ENCODE data around the gene LRRC74B. TPM values are rescaled to one million over a fixed set of nuclear protein-coding genes. Genes with fewer than 3 reads are reported as not detected.

The LRRC74B gene
- total and polyA plus RNA-seq, 2 of the 4 experiments (the other 2 are of a cell fraction): not detected

- H3K27ac ChIP-seq (ENCODE audit: insufficient read depth, low read length): no peak overlapping the region
- DNase-seq (no peak), ATAC-seq (ENCODE audit: low read depth) (no peak)
- no peak overlapping the region for H3K4me2 ChIP-seq (ENCODE audit: low read depth, low read length)
- H3K27me3 ChIP-seq (ENCODE audit: control insufficient read depth, insufficient read depth, low read length): no peaks in the 10 kb centered on the region
- no peak overlapping the region for H2AFZ ChIP-seq (replicated peaks; ENCODE audit: low read length, poor library complexity)
- POLR2A ChIA-PET (ENCODE audit: unreplicated experiment): no interaction called here
- H2BK5ac ChIP-seq (ENCODE audit: low read depth, low read length, poor library complexity, severe bottlenecking): no peak overlapping the region
- dilution Hi-C loops (cut with HindIII; ENCODE audit: low sequenced_read_pairs, unreplicated experiment) (no loop called here), intact Hi-C loops (cut with micrococcal nuclease) (no loop called here), in situ Hi-C loops (cut with MboI; ENCODE audit: low sequenced_read_pairs) (no loop called here)
- H3K56ac ChIP-seq (ENCODE audit: extremely low read depth, insufficient read depth, low read length): no peak overlapping the region
- no peaks in the 10 kb centered on the region for H3K9me1 ChIP-seq (ENCODE audit: insufficient read depth, low read length)
- BruUV-seq (replicated peaks): no TSS peak
- 90% methylated on average over 2 of the region's 31 CpGs; no CpG with 5 or more reads in 1 of the 2 experiments for WGBS, 2 experiments (ENCODE audit: extremely low coverage in 2 of 2, insufficient read length in 1 of 2)
- no peaks in the 10 kb centered on the region for H3K4me1 ChIP-seq (ENCODE audit: control insufficient read depth, insufficient read depth, low read length)
- no peaks in the 10 kb centered on the region for H3K36me3 ChIP-seq (ENCODE audit: control insufficient read depth, insufficient read depth, low read length)
- no peak overlapping the region for H3K4me3 ChIP-seq (ENCODE audit: insufficient read depth, low read depth, low read length)
- no peak overlapping the region for H2BK120ac ChIP-seq (ENCODE audit: low read depth, low read length)
- H2BK20ac ChIP-seq (ENCODE audit: low read depth, low read length): no peak overlapping the region
- no peak for TF ChIP-seq POLR2A (IDR thresholded peaks at IDR 0.05; ENCODE audit: low read depth, low read length)
- no peak for TF ChIP-seq USF2 (IDR thresholded peaks at IDR 0.05; ENCODE audit: low read depth, low read length)
- TF ChIP-seq RFX5 (IDR thresholded peaks at IDR 0.05; ENCODE audit: low read depth, low read length): no peak
- no peak for TF ChIP-seq MXI1 (IDR thresholded peaks at IDR 0.05; ENCODE audit: borderline replicate concordance, low read depth, low read length)
- no peak for TF ChIP-seq NFE2L2 (IDR thresholded peaks at IDR 0.05; ENCODE audit: low read depth, low read length)
- TF ChIP-seq MAFK (IDR thresholded peaks at IDR 0.05; ENCODE audit: low read depth, low read length): no peak
- no peak for TF ChIP-seq CTCF (conservative IDR thresholded peaks at IDR 0.05; ENCODE audit: low read depth, low read length)
- no peak for TF ChIP-seq SMC3 (IDR thresholded peaks at IDR 0.05; ENCODE audit: low read depth, low read length)
- TF ChIP-seq MAZ (IDR thresholded peaks at IDR 0.05; ENCODE audit: borderline replicate concordance, low read depth, low read length): no peak
- TF ChIP-seq ELK1 (IDR thresholded peaks at IDR 0.05; ENCODE audit: borderline replicate concordance, low read depth, low read length): no peak
- no peak for TF ChIP-seq CHD1 (IDR thresholded peaks at IDR 0.05; ENCODE audit: low read depth, low read length)
- no peak for TF ChIP-seq BHLHE40 (IDR thresholded peaks at IDR 0.05; ENCODE audit: low read depth, low read length)
- no peak for TF ChIP-seq RAD21 (IDR thresholded peaks at IDR 0.05; ENCODE audit: low read length)
- TF ChIP-seq CEBPB (IDR thresholded peaks at IDR 0.05; ENCODE audit: low read depth, low read length): no peak
- no peak for TF ChIP-seq RCOR1 (IDR thresholded peaks at IDR 0.05; ENCODE audit: insufficient replicate concordance, low read length)
- TF ChIP-seq FOS (IDR thresholded peaks at IDR 0.05; ENCODE audit: low read depth, low read length): no peak
- H3K18ac ChIP-seq (ENCODE audit: low read depth, low read length): no peak overlapping the region
- CTCF ChIA-PET: no interaction called here
- H2BK15ac ChIP-seq (ENCODE audit: low read depth, low read length): no peak overlapping the region
- H4K8ac ChIP-seq (ENCODE audit: low read depth in 2 of 2, low read length in 2 of 2): no peak overlapping the region
- H2AK9ac ChIP-seq (replicated peaks; ENCODE audit: low read depth, low read length, poor library complexity): no peak overlapping the region
- H4K91ac ChIP-seq (ENCODE audit: insufficient read depth, low read depth, low read length): no peak overlapping the region
- no peak overlapping the region for H3K23ac ChIP-seq (ENCODE audit: low read depth, low read length)
- no peaks in the 10 kb centered on the region for H3K9me3 ChIP-seq (ENCODE audit: control insufficient read depth, insufficient read depth, low read length)
- no peak overlapping the region for H2AK5ac ChIP-seq (ENCODE audit: low read depth, low read length)
- H3K14ac ChIP-seq (replicated peaks; ENCODE audit: low read depth, low read length): no peak overlapping the region
- no peak overlapping the region for H3K9ac ChIP-seq (ENCODE audit: low read depth, low read length)
- H4K5ac ChIP-seq (ENCODE audit: low read depth, low read length): no peak overlapping the region
- H3K4ac ChIP-seq (ENCODE audit: low read depth, low read length): no peak overlapping the region
- no peaks in the 10 kb centered on the region for H4K20me1 ChIP-seq (ENCODE audit: insufficient read depth, low read length)
- H3K79me1 ChIP-seq (ENCODE audit: low read depth in 1 of 2, low read length in 2 of 2): no peaks in the 10 kb centered on the region
Observed at GRCh38 chr22:21080435-21081137, 34.8 kb downstream of the LRRC74B start.

Data from IMR-90 (cell line).